ENCODE results near the gene DOCK8.
A peak's percentile ranks its signal among the peaks of the same experiment; 100 is the strongest.

Gene DOCK8

DNA sequence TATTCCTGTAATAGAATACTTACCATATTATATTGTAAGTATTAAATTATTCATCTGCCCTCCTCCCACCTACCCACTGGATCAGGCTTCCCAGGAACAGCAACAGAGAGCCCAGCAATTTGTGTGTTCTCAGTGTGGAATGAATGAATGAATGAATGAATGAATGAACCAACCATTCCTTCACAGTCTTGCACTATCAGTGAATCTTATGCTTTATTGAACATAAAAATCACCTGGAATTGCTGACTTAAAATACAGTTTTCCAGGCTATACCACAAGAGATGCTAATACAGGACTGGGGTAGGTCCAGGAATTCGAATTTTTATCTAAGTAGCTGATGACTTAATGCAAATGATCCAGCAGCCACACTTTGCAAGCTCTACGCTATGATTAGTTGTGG is 51.6 kb downstream of the DOCK8 start:
- no peak overlapping the region for H3K4me3 Mint-ChIP-seq
- H3K9me3 Mint-ChIP-seq, result peaks cover 6% of the 10 kb centered on the region
- no peak for DNase-seq (ENCODE audit: low spot score)
- peaks cover 58% of the 10 kb centered on the region for H3K4me1 Mint-ChIP-seq (ENCODE audit: low read depth)
- H3K27me3 Mint-ChIP-seq (ENCODE audit: low read depth), result peaks cover 5% of the 10 kb centered on the region
- H3K27ac Mint-ChIP-seq, result no peak overlapping the region
- H3K36me3 Mint-ChIP-seq (ENCODE audit: low read depth), result peaks cover 25% of the 10 kb centered on the region

GRCh38 chr9:268616-269015 is 54.0 kb downstream of the DOCK8 start:
- Mint-ChIP-seq H3K9me3 (peaks cover 6% of the 10 kb centered on the region), H3K4me3 (peak overlapping the region; percentile 30), H3K27me3 (ENCODE audit: low read depth) (no peaks in the 10 kb centered on the region), H3K4me1 (ENCODE audit: low read depth) (peaks cover 68% of the 10 kb centered on the region), H3K36me3 (ENCODE audit: low read depth) (peaks cover 29% of the 10 kb centered on the region), H3K27ac (peak overlapping the region; percentile 56)
- no peak for DNase-seq (ENCODE audit: low spot score)

- DNase-seq (ENCODE audit: low spot score), result no peak
- Mint-ChIP-seq H3K4me3 (no peak overlapping the region), H3K36me3 (ENCODE audit: low read depth) (peaks cover 33% of the 10 kb centered on the region), H3K4me1 (ENCODE audit: low read depth) (peaks cover 62% of the 10 kb centered on the region), H3K27ac (peak overlapping the region; percentile 55), H3K27me3 (ENCODE audit: low read depth) (no peaks in the 10 kb centered on the region), H3K9me3 (peaks cover 6% of the 10 kb centered on the region)
Observed at GRCh38 chr9:269081-269711, 54.5 kb downstream of the DOCK8 start.

GRCh38 chr9:270657-271237 is 56.1 kb downstream of the DOCK8 start:
- Mint-ChIP-seq H3K4me1 (ENCODE audit: low read depth) (peaks cover 57% of the 10 kb centered on the region), H3K27ac (peak overlapping the region; percentile 64), H3K36me3 (ENCODE audit: low read depth) (peaks cover 44% of the 10 kb centered on the region), H3K4me3 (peak overlapping the region; percentile 28), H3K27me3 (ENCODE audit: low read depth) (no peaks in the 10 kb centered on the region), H3K9me3 (peaks cover 6% of the 10 kb centered on the region)
- no peak for DNase-seq (ENCODE audit: low spot score)

- DNase-seq (ENCODE audit: low spot score), result peak; percentile 74
- H3K27ac Mint-ChIP-seq, result peak overlapping the region; percentile 96
- H3K9me3 Mint-ChIP-seq, result peaks cover 6% of the 10 kb centered on the region
- no peaks in the 10 kb centered on the region for H3K27me3 Mint-ChIP-seq (ENCODE audit: low read depth)
- H3K4me3 Mint-ChIP-seq, result peak overlapping the region; percentile 93
- H3K36me3 Mint-ChIP-seq (ENCODE audit: low read depth), result peaks cover 48% of the 10 kb centered on the region
- H3K4me1 Mint-ChIP-seq (ENCODE audit: low read depth), result peaks cover 50% of the 10 kb centered on the region
Observed at GRCh38 chr9:272251-273213, 57.9 kb downstream of the DOCK8 start.

DNA sequence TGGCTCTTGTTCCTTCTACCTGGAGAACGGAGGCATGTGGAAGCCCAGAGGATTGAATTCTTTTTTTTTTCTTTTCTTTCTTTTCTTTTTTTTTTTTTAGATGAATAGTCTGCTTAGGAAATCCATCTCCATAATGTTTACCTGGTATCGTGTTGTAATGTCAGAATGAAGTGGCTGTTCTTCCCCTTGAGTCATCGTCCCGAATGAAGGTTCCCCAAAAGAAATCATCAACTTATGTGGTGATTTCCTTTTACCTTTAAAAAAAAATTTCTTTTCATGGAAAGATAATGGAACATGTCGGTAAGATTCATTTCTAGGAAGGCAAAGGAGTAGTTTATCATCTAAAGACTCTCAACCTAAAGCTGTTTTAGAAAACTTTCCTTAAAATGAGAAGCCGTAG is 59.7 kb downstream of the DOCK8 start:
- peaks cover 3% of the 10 kb centered on the region for H3K9me3 Mint-ChIP-seq
- peak overlapping the region; percentile 96 for H3K27ac Mint-ChIP-seq
- peaks cover 42% of the 10 kb centered on the region for H3K36me3 Mint-ChIP-seq (ENCODE audit: low read depth)
- peaks cover 37% of the 10 kb centered on the region for H3K4me1 Mint-ChIP-seq (ENCODE audit: low read depth)
- H3K27me3 Mint-ChIP-seq (ENCODE audit: low read depth), result no peaks in the 10 kb centered on the region
- peak overlapping the region; percentile 93 for H3K4me3 Mint-ChIP-seq
- no peak for DNase-seq (ENCODE audit: low spot score)

DNA sequence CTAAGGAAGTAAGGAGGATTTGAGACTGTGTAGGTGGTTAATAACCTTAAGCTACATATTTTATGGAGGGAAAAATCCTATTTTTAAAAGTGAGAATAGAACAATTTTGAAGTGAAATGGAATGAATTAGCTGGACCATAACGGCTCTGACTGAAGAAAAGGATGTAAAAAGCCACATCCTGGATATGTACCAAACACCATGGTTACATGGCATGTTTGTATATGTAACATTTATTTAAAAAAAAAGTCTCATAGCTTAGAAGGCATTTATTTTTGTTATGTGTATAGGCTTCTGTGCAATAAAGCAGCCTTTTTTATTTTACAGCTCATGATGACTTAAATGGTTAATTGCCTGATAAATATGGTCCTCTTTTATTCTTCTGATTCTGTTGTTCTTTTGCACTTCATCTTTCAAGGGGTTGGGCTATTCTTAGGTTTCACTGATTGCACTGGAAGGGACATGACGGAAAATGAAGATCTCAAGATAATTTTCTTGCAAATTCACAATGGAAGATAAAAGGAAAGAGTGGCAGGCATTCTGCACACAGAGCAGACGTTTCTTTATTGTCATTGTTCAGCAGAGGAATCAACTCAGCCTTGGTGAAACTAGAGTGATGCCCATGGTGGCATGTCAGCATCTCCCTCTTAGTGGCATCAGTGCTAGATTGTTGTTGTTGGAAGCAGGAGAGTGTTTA is 63.1 kb downstream of the DOCK8 start:
- Mint-ChIP-seq H3K9me3 (no peaks in the 10 kb centered on the region), H3K4me1 (ENCODE audit: low read depth) (peaks cover 33% of the 10 kb centered on the region), H3K27ac (no peak overlapping the region), H3K36me3 (ENCODE audit: low read depth) (peaks cover 41% of the 10 kb centered on the region), H3K27me3 (ENCODE audit: low read depth) (no peaks in the 10 kb centered on the region), H3K4me3 (no peak overlapping the region)
- no peak for DNase-seq (ENCODE audit: low spot score)

GRCh38 chr9:278651-279050 is 64.0 kb downstream of the DOCK8 start:
- peak; percentile 67 for DNase-seq (ENCODE audit: low spot score)
- no peaks in the 10 kb centered on the region for H3K9me3 Mint-ChIP-seq
- no peak overlapping the region for H3K4me3 Mint-ChIP-seq
- H3K36me3 Mint-ChIP-seq (ENCODE audit: low read depth), result peaks cover 37% of the 10 kb centered on the region
- no peak overlapping the region for H3K27ac Mint-ChIP-seq
- peaks cover 33% of the 10 kb centered on the region for H3K4me1 Mint-ChIP-seq (ENCODE audit: low read depth)
- H3K27me3 Mint-ChIP-seq (ENCODE audit: low read depth), result no peaks in the 10 kb centered on the region

GRCh38 chr9:279674-280073 is 65.0 kb downstream of the DOCK8 start:
- Mint-ChIP-seq H3K4me3 (no peak overlapping the region), H3K9me3 (no peaks in the 10 kb centered on the region), H3K4me1 (ENCODE audit: low read depth) (peaks cover 39% of the 10 kb centered on the region), H3K27me3 (ENCODE audit: low read depth) (no peaks in the 10 kb centered on the region), H3K36me3 (ENCODE audit: low read depth) (peaks cover 36% of the 10 kb centered on the region), H3K27ac (peak overlapping the region; percentile 56)
- no peak for DNase-seq (ENCODE audit: low spot score)

DNA sequence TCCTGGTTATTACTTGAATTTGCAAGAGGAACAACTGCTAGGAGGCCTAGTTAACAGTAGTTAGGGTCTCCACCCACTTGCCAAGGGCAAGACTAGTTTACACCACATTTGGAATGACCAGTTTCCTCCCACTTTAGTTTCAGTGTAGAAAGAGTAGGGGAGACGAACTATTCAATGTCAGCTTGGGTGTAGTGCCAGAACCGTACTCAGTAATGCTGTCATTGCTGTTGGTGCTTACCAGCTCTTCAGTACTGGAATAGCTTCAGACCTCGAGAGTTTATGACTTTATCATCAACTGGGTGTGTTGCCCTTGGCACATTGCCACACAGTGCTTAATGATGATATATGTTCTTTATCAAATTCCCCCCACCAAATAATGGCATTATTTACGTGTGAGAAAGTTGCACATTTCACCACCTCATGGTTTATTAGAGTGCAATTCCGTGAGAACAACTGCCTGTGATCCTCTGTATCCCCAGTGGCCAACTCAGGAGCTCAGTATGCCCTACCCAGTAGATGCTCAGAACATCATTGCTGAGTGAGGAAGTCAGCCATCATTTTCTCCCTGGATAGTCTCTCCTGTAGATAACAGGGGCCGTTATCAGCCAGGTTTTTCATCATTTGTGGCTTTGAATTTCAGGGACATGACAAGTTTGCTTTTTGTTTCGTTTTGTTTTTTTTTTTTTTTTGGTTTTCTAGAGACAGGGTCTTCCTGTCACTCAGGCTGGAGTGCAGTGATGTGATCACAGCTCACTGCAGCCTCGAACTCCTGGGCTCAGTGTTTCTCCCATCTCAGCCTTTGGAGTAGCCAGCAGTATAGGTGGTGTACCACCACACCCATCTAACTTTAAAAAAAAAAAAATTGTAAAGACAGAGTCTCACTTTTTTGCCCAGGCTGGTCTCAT is 67.3 kb downstream of the DOCK8 start:
- Mint-ChIP-seq H3K4me3 (peak overlapping the region; percentile 83), H3K36me3 (ENCODE audit: low read depth) (peaks cover 41% of the 10 kb centered on the region), H3K27ac (peak overlapping the region; percentile 93), H3K4me1 (ENCODE audit: low read depth) (peaks cover 37% of the 10 kb centered on the region), H3K9me3 (no peaks in the 10 kb centered on the region), H3K27me3 (ENCODE audit: low read depth) (no peaks in the 10 kb centered on the region)
- no peak for DNase-seq (ENCODE audit: low spot score)

- H3K36me3 Mint-ChIP-seq (ENCODE audit: low read depth), result peaks cover 71% of the 10 kb centered on the region
- DNase-seq (ENCODE audit: low spot score), result no peak
- no peaks in the 10 kb centered on the region for H3K27me3 Mint-ChIP-seq (ENCODE audit: low read depth)
- peaks cover 52% of the 10 kb centered on the region for H3K4me1 Mint-ChIP-seq (ENCODE audit: low read depth)
- no peaks in the 10 kb centered on the region for H3K9me3 Mint-ChIP-seq
- peak overlapping the region; percentile 38 for H3K27ac Mint-ChIP-seq
- H3K4me3 Mint-ChIP-seq, result no peak overlapping the region
Observed at GRCh38 chr9:286071-286740, 71.5 kb downstream of the DOCK8 start.

- DNase-seq (ENCODE audit: low spot score), result no peak
- no peaks in the 10 kb centered on the region for H3K9me3 Mint-ChIP-seq
- H3K4me3 Mint-ChIP-seq, result no peak overlapping the region
- peaks cover 75% of the 10 kb centered on the region for H3K36me3 Mint-ChIP-seq (ENCODE audit: low read depth)
- H3K27ac Mint-ChIP-seq, result no peak overlapping the region
- H3K27me3 Mint-ChIP-seq (ENCODE audit: low read depth), result no peaks in the 10 kb centered on the region
- peaks cover 44% of the 10 kb centered on the region for H3K4me1 Mint-ChIP-seq (ENCODE audit: low read depth)
Observed at GRCh38 chr9:289121-289520, 74.5 kb downstream of the DOCK8 start.

Measured in T-helper 2 cell treated with Interferon-gamma antibody and Interleukin-4, amounts not matched to agents 5 μg/mL and 100 μg/mL, for 36 hours (primary cell).